ENCODE results near the gene SPARC.
"Not testable (repeated sequence)": the region's sequence is repeated elsewhere in the genome, so short reads cannot be mapped to it uniquely, and the experiment has no call there.

GRCh38 chr5:151680156-151680505 is 6.6 kb downstream of the SPARC start:
- not testable (repeated sequence) for TF ChIP-seq CTCF (IDR thresholded peaks at IDR 0.05; ENCODE audit: low read depth, low read length); EZH2phosphoT487 (IDR thresholded peaks at IDR 0.05; ENCODE audit: low read depth)

Data from OCI-LY3 (cell line).